HTERT RPE-1 (cell line): ENCODE results near the gene CEP95.
"Not testable (repeated sequence)": the region's sequence is repeated elsewhere in the genome, so short reads cannot be mapped to it uniquely, and the experiment has no call there.

Experiments
- in situ Hi-C: fragments of 300-500 bp; cut with MboI; formaldehyde crosslinking; loops from 4 replicates; pipeline ENCODE4 v1.14.3; 2020; ENCODE audit warnings: low sequenced_read_pairs

CEP95 gene

GRCh38 chr17:64494121-64494520 lies 12.7 kb upstream of the CEP95 start:
- in situ Hi-C loops: no loop called here

DNA sequence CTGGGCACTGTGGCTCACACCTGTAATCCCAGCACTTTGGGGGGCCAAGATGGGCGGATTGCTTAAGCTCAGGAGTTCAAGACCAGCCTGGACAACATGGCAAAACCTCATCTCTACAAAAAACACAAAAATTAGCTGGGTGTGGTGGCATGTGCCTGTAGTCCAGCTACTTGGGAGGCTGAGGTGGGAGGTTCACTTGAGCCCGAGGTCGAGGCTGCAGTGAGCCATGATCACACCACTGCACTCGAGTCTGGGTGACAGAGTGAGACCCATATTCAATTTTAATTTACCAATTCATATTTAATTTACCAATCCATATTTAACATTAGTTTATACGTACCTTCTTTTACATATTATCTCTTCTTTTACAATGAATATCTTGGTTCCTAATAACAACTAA lies 11.5 kb upstream of the CEP95 start:
- in situ Hi-C loops: not testable (repeated sequence)

DNA sequence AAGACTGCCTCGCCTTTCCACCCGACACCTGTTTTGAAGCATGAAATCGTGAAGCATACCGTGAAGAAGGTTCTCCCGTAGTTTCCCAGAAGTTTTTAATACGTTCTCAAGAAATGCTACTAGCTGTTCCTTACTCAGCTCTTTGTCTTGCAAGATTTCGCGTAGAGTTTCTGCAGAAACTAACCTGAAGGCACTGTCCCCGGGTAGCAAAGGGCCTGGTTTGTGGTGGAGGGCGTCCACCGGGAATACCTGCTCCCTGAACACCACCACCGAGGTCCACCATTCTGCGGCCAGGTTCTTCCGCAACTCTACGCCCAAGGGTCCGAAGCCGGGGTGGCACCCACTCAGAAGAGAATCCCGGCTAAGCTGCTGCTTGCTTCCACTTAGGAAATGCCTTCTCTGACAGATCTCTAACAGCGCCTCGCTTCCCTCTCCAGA lies 10.4 kb upstream of the CEP95 start:
- in situ Hi-C loops: no loop called here

DNA sequence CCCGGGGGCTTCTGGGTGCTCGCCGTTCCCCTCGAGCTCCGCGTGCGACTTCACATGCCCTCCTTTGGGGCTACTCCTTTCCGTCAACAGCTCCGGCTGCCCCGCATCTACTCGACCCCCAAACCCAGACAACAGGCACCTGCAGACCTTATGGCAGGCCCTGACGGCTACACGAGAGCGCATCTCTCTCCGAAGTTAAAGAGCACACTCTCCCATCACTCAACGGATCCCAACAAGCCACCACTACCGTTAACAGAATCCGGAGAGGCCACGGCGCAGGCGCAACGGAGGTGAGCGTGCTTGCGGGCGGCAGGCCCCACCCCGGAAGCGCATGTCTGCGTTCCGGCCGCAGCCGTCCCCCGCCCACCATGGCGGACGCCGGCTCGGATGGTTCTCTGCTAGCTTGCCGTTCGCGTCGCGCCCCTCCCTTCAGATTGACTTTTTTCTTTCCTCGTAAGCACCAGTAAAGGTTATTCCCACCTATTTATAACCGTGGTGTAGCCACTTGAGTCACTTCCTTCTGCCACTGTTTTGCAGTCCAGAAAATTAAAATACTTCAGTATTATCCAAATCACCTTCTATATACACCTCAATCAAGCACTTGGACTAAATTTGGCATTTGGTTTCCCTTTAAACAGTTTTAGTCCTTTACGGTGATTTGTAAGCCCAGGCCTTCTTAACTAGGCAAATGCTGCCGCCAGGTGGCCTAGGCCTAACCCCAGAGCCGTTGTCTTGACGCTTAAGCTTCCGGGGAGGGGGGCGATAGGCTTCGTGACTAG lies 9.8 kb upstream of the CEP95 start, which contains the start of gene POLG2:
POLG2 (minus strand) TSS at position 269 of the 779 bp plus-strand sequence; CDS start at position 183, 86 bp downstream.
- in situ Hi-C loops: no loop called here

GRCh38 chr17:64497565-64498035 lies 9.2 kb upstream of the CEP95 start:
- in situ Hi-C loops: no loop called here

DNA sequence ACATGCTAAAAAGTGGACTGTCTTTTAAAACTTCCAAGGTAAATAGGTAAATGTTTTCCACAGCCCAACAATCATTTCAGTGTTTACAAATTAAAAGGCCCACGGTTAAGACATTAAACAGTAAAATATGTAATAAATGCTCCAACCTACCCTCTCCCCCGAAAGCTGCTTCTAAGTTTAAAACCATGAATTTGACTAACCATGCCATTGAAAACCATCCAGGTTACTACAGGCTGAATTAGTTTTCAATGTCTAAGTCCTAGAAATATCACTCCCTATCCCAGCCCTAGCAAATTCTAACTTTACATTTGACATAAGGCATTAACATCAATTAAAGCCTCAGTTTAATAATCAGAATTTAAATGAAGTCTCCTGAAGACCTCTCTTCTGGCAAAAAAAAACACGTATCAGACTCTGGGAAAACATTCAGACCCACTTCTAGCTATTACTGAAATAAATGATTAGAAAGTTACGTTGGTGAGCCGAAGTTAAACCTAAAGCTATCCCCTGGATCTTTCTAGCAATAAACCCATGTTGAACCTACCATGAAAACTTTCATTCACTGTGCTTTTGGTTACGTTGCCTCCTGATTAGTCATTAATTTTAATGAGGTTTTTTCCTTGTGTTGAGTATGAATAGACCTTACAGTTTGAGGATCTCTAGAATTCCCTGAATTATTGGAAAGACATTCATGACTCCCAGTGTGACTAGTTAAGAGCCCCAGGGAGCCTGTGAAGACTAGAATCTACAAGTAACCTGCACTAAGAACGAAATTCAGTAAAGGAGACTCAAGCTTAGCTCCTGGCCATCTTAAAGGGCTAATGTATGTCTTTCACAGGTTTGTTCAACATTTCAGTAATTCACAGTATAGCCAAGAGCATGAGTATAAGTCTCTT lies 8.2 kb upstream of the CEP95 start:
- in situ Hi-C loops: no loop called here

DNA sequence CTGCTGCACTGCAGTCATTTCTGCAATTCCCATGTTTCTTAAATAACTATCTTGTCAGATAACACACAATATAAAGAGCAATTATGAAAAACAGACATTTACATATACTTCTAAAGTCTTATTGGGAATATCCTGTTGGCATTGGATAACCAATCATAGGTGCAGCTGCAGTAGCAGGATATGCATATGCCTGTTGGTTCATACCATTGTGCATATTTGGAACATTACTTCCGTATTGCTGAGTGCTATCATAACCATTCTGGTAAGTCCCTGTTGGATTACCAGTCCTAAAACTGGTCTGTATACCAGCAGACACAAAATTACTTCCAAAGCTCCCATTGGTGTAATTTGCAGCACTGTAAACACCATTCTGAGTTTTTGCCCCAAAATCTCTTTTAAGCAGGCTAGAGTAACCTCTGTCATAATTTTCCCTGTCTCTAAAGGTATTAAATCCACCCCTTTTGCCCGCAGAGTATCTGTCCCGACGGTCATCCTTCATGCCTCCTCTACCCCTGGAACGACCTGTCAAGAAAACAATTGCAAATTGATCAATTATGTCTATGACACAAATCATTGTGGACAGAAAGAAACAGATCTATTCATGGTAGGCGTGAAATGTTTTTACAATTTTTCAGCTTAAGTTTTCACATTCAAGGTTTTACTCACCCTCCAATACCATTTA lies 6.8 kb upstream of the CEP95 start:
- in situ Hi-C loops: no loop called here

DNA sequence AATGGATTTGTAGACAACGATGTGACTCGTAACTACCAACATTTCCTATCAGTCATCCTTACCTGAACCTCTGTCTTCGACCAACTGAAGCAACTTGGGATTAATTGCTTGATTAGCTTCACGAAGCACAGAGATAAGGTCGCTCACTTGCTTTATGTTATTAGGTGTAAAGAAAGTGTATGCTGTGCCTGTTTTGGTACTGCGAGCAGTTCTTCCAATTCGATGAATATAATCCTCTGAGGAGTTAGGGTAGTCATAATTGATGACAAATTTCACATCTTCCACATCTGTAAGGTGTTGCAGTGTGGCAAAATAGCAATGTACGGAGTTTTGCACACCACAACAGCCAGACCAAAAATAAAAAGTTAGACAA lies 6.3 kb upstream of the CEP95 start:
- in situ Hi-C loops: no loop called here

GRCh38 chr17:64500862-64501765 lies 5.7 kb upstream of the CEP95 start:
- in situ Hi-C loops: no loop called here

DNA sequence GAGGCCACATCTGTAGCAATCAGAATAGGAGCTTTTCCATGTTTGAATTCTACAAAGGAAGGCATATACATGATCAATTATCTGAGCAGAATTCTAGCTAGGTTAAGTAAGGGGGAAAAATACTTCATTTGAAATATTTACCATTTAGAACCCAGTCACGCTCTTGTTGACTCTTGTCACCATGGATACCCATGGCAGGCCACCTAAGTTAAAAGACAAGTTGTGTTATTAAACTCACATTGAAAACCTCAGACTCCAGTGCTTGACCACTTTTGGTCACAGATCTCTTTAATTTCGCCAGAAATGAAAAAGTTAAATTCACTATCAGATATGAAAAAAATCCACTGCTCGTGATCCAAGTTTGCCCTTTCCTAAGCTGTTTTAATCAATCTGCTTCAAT lies 4.8 kb upstream of the CEP95 start:
- in situ Hi-C loops: no loop called here

DNA sequence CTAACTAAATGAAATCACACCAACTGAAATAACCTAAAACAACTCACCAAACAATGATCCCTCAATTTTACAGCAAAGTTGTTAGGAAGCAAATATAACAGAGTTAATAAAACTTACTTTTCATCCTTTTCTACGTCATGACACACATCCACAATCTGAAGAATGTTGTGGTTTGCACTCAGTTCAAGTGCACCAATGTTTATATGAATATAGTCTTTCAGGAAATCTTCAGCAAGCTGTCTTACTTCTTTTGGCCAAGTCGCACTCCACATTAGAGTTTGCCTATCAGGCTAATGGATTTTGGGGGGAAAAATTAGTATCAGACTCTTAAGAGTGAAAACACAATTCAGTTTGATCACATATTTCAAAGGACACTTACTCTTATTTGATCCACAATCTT lies 4.0 kb upstream of the CEP95 start:
- in situ Hi-C loops: no loop called here

DNA sequence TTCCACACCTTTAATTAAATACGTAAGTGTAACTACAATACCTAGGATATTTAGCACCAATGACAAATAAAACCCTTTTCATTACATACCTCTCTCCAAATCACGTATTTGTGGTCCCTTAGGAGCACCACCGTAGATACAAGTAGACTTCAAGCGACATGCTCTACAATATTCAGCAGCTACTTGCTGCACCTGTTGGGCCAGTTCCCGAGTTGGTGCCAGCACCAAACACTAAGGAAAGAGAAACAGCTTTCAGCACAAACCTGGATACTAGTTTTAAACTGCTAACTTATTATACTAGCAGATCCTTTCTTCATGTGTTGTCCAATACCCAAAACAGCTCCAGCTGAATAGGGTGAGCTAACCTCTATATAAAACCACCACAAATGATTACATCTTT lies 3.4 kb upstream of the CEP95 start:
- in situ Hi-C loops: no loop called here

DNA sequence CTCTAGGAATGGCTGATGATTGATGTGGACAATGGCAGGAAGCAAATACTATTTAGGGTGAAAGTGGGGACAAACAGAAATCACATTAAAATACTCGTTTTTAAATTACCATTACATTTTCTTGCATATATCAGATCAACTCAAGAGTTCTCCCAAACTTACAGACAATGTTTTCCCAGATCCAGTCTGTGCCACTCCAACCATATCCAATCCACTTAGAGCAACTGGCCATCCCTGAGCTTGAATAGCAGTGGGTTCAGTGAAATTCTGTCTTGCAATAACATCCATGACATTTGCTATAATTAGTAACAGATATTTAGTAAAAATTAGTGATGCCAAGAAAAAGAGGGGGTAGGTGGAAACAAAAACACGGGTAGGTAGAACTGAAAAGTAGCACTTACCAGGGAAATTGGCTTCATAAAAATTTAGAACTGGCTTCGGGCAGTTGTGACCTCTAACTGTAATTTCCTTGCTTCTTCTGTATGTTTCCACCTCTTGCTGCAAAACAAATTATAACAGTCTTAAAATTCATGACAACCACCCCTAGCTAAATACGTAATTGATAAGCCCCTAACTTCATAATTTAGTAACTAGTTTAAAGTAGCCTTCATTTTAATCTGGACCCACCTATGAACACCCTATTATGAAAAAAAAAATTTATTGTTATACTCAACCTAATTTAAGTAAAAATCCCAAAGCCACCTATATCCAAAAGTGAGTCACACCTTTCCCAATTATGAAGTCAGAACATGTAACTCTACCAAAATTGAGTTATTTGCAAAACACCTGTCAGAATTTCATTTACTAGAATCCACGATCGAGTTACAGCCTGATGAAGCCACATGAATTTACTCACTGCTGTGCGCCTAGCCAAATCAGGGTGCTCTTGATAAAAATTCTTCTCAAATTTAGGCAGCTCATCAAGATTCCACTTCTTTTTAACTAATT lies 2.7 kb upstream of the CEP95 start:
- in situ Hi-C loops: no loop called here

- in situ Hi-C loops: no loop called here
These were observed 1.9 kb upstream of the CEP95 start for GRCh38 chr17:64504769-64505339.

DNA sequence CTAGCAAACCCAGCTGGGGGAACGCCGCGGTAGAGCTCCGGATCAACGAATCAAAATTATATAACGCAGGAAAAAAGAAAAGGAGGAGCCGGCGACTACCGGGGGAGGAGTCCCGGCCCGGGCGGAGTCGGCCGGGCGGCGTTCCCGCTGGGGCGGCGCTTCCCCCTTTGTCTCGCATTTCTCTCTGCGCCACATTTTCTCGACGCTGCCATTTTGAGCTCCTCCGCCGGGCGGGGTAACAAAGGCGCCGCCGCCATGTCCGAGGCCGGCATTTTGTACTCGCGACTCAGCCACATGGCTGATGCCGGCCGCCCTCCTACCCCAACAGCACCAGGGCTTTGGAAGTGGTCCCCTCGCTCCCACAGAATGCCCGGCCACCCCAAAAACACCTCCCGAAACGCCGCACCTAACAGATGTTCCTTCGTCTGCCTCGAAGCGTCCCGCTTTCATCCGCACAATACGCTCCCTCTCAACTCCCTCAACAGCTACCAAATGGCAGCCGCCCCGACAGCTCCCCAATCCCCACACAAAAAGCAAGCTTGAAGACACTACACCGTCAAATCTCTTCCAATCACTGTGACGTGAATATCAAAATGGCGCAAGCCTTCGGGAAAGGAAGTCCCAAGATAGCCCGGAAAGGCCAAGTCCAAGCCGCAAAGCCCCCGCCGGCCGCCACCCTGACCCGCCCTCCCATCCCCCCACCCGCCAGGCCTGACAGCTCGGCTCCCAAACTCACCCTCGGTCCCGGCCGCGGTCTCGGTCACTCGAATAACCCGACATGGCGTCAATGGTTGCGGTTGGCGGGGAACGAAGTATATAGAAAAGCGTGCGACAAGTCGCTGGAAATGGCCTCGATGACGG lies 1.2 kb upstream of the CEP95 start:
- in situ Hi-C loops: no loop called here

DNA sequence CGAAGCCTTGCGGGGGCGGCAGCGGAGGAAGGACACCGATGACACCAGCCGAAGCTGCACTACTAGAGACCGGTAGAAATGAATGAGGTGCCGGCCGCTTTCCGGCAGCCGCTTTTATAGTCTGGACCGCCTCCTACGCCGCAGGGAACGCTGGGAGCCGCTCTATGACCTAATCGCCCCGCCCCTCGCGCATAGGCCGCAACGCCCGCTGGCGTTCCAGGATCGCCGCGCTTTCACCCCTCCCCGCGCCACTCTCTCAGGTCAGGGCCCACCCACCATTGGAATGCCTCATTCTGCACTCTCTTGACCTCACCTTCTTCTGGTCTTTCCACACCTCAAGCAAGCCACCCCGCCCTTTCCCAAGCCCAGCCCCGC lies 589 bp upstream of the CEP95 start, which contains the start of gene DDX5:
DDX5 (minus strand) TSS at position 89 of the 375 bp plus-strand sequence. CDS start 170 bp downstream, outside the sequence.
- in situ Hi-C loops: no loop called here

- in situ Hi-C loops: no loop called here
These were observed 621 bp downstream of the CEP95 start for GRCh38 chr17:64507413-64507782.

GRCh38 chr17:64508683-64509082 lies 1.9 kb downstream of the CEP95 start:
- in situ Hi-C loops: no loop called here
